ENCODE data around the gene CTAGE9. TPM values are rescaled to one million over a fixed set of nuclear protein-coding genes. Genes with fewer than 3 reads are reported as not detected.

The CTAGE9 gene
- total RNA-seq, 2 donors from 2014 or later = not detected

DNA sequence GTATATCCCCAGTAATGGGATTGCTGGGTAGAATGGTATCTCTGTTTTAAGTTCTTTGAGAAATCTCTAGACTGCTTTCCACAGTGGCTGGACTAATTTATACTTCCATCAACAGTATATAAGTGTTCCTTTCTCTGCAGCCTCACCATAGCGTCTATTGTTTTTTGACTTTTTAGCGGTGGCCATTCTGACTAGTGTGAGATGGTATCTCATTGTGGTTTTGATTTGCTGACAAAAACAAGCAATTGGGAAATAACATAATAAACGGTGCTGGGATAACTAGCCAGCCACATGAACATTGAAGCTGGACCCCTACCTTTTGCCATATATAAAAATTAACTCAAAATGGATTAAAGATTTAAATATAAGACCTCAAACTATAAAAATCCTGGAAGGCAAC is 23.8 kb downstream of the CTAGE9 start:
- 64% methylated on average over 3 of the region's 3 CpGs for WGBS
- TF ChIP-seq, protein P1, sequence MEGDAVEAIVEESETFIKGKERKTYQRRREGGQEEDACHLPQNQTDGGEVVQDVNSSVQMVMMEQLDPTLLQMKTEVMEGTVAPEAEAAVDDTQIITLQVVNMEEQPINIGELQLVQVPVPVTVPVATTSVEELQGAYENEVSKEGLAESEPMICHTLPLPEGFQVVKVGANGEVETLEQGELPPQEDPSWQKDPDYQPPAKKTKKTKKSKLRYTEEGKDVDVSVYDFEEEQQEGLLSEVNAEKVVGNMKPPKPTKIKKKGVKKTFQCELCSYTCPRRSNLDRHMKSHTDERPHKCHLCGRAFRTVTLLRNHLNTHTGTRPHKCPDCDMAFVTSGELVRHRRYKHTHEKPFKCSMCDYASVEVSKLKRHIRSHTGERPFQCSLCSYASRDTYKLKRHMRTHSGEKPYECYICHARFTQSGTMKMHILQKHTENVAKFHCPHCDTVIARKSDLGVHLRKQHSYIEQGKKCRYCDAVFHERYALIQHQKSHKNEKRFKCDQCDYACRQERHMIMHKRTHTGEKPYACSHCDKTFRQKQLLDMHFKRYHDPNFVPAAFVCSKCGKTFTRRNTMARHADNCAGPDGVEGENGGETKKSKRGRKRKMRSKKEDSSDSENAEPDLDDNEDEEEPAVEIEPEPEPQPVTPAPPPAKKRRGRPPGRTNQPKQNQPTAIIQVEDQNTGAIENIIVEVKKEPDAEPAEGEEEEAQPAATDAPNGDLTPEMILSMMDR (IDR thresholded peaks at IDR 0.05) = no peak
- TF ChIP-seq POLR2AphosphoS5 (IDR thresholded peaks at IDR 0.05) (no peak), POLR2A (IDR thresholded peaks at IDR 0.05) (no peak)
- H3K27ac ChIP-seq = no peak overlapping the region
- H3K36me3 ChIP-seq = no peaks in the 10 kb centered on the region
- no peaks in the 10 kb centered on the region for H3K27me3 ChIP-seq (replicated peaks; ENCODE audit: insufficient read depth)
- H3K4me3 ChIP-seq = no peak overlapping the region
- no peak for DNase-seq (ENCODE audit: low spot score)
- H3K4me1 ChIP-seq (replicated peaks) = no peaks in the 10 kb centered on the region
- intact Hi-C loops (cut with DNase I) = no loop called here
- H3K9me3 ChIP-seq = no peaks in the 10 kb centered on the region

DNA sequence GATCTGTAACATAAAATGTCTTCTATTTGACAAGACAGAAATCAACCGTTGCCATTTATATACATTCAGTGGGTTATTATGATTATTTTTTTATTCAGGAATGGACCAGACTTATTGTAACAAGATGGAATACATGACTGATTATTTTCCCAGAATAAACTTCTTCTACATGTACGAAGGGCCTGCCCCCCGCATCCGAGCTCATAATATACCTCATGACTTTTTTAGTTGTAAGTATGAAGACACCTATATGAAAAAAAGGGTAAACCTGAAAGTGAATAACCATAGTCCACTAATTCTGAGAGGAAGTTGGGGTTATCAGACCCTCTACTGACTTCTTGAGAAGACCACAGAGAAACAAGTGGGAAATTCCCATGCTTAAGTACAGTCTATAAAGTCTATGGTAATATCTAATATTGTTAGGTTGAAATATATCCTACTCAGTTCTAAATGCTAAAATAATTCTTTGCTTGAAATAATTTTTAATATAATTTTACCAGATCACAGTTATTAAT is 25.5 kb downstream of the CTAGE9 start:
- Histone ChIP-seq H3K4me3 (no peak overlapping the region), H3K36me3 (no peaks in the 10 kb centered on the region), H3K9me3 (no peaks in the 10 kb centered on the region), H3K27ac (no peak overlapping the region), H3K4me1 (replicated peaks) (no peaks in the 10 kb centered on the region), H3K27me3 (replicated peaks; ENCODE audit: insufficient read depth) (no peaks in the 10 kb centered on the region)
- no peak for TF ChIP-seq POLR2AphosphoS5 (IDR thresholded peaks at IDR 0.05)
- TF ChIP-seq, protein P1 (IDR thresholded peaks at IDR 0.05) = no peak
- no peak for TF ChIP-seq POLR2A (IDR thresholded peaks at IDR 0.05)
- 92% methylated on average over 4 of the region's 4 CpGs for WGBS
- DNase-seq (ENCODE audit: low spot score) = no peak
- intact Hi-C loops (cut with DNase I) = no loop called here

DNA sequence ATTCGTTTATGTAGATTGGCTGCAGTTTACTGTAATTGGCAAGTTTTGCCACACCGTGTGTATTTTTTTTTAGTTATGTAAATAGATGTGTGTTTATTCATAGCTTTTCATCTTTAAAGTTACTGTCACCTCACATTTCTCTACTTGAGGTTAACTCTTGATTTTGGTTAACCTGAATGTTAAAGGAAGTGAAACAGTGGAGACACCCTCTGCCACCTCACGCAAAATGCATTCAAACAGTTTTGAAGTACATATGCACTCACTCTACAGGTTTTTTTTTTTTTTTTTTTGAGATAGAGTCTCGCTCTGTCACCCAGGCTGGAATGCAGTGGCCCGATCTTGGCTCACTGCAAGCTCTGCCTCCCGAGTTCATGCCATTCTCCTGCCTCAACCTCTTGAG is 27.3 kb downstream of the CTAGE9 start:
- Histone ChIP-seq H3K9me3 (no peaks in the 10 kb centered on the region), H3K4me1 (replicated peaks) (no peaks in the 10 kb centered on the region), H3K36me3 (no peaks in the 10 kb centered on the region), H3K4me3 (no peak overlapping the region), H3K27me3 (replicated peaks; ENCODE audit: insufficient read depth) (no peaks in the 10 kb centered on the region), H3K27ac (no peak overlapping the region)
- DNase-seq (ENCODE audit: low spot score) = no peak
- no peak for TF ChIP-seq POLR2AphosphoS5 (IDR thresholded peaks at IDR 0.05)
- TF ChIP-seq POLR2A (IDR thresholded peaks at IDR 0.05) = no peak
- intact Hi-C loops (cut with DNase I) = no loop called here
- WGBS = 57% methylated on average over 6 of the region's 6 CpGs

DNA sequence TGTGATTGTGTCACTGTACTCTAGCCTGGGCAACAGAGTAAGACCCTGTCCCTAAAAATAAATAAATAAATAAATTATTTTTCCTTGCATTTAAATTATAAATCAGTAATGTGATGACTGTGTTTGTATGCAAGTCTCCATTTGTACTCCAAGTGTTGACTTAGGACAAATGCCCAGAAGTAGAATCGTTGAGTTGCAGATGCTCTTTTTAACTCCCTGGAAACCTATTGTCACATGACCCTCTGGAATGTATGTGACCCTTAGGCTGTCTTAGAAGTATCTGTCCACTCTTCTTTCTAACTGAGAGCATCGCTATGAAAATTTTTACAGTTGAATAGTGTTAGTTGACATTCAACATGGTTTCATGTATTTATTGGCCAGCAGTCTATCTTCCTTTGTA is 28.4 kb downstream of the CTAGE9 start:
- H3K27ac ChIP-seq = no peak overlapping the region
- no peaks in the 10 kb centered on the region for H3K27me3 ChIP-seq (replicated peaks; ENCODE audit: insufficient read depth)
- H3K4me3 ChIP-seq = no peak overlapping the region
- H3K9me3 ChIP-seq = no peaks in the 10 kb centered on the region
- no peak for DNase-seq (ENCODE audit: low spot score)
- no peaks in the 10 kb centered on the region for H3K4me1 ChIP-seq (replicated peaks)
- 36% methylated on average over 2 of the region's 2 CpGs for WGBS
- TF ChIP-seq, protein P1 (IDR thresholded peaks at IDR 0.05) = no peak
- TF ChIP-seq POLR2AphosphoS5 (IDR thresholded peaks at IDR 0.05) (no peak), POLR2A (IDR thresholded peaks at IDR 0.05) (no peak)
- intact Hi-C loops (cut with DNase I) = no loop called here
- no peaks in the 10 kb centered on the region for H3K36me3 ChIP-seq

DNA sequence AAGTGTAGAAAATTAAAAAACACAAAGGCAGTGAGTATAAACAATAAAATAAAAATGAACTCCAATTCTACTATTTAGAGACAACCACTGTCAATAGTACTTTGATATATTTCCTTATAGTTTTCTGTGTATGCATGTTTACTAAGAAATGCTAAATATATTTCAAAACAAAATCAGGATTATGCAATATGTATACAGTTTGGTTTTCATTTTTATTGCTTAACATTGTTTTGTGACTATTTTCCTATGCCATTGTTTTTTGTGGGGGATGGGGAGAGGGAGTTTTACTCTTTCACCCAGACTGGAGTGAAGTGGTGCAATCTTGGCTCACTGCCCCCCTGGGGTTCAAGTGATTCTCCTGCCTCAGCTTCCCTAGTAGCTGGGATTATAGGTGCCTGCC is 29.2 kb downstream of the CTAGE9 start:
- Histone ChIP-seq H3K4me3 (no peak overlapping the region), H3K27me3 (replicated peaks; ENCODE audit: insufficient read depth) (no peaks in the 10 kb centered on the region), H3K9me3 (no peaks in the 10 kb centered on the region), H3K36me3 (no peaks in the 10 kb centered on the region), H3K4me1 (replicated peaks) (no peaks in the 10 kb centered on the region), H3K27ac (no peak overlapping the region)
- DNase-seq (ENCODE audit: low spot score) = no peak
- intact Hi-C loops (cut with DNase I) = no loop called here
- TF ChIP-seq, protein P1 (IDR thresholded peaks at IDR 0.05) = no peak
- TF ChIP-seq POLR2AphosphoS5 (IDR thresholded peaks at IDR 0.05) (no peak), POLR2A (IDR thresholded peaks at IDR 0.05) (no peak)
